Measurements from ENCODE around the gene CXCL14.

DNA sequence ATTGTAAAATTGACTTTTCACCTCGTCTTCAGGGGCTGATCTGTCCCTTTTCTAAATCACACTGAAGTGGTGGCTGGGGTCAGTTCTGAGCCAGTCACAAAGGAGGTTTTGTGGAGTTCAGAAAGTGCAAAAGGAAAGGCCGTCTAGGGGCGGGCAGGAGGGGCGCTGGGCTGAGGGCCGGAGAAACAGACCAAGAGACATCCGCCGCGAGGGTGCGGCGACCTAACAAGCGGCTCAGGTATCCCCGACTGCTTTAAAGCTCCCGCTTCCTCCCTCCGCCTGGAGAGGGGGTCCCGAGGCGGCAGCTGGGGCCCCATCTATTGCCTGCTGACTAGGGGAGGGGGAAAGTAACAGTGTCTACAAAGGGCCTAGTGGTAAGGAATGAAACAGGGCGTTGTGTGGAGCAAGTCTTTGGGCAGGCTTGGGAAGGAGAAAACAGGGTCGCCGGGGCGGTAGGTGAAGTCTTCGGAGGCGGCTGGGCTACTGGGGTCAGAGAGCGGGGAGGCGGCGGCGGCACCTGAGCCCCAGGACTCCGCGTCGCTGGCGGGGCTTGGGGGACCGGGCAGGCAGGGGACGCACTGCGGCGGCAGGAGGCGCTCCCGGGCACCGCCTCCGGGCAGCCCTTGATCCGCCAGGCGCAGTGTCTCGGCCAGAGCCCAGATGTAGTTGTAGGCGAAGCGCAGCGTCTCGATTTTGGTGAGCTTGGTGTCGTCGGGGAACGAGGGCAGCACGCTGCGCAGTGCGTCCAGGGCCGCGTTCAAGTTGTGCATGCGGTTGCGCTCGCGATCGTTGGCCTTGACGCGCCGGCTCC is 44.0 kb downstream of the CXCL14 start:
- TF ChIP-seq POLR2A (IDR thresholded peaks at IDR 0.05; ENCODE audit: low read depth) (no peak), CTCF (IDR thresholded peaks at IDR 0.05) (no peak), POLR2AphosphoS5 (IDR thresholded peaks at IDR 0.05) (no peak)
